Mucosa of gallbladder (tissue), 1 donor: ENCODE data around the gene CD200. TPM values are rescaled to one million over a fixed set of nuclear protein-coding genes. Genes with fewer than 3 reads are reported as not detected.
"Not testable (repeated sequence)": the region's sequence is repeated elsewhere in the genome, so short reads cannot be mapped to it uniquely, and the experiment has no call there.

Experiments
- DNase-seq: peaks from one replicate; pipeline ENCODE4 v3.0.0-alpha.2; 2020; ENCODE audit warnings: low spot score
- total RNA-seq: library from RNA; stranded (reverse); gene quantifications from one replicate; pipeline ENCODE4 v1.2.1, GENCODE V29; 2021
- donor health status: DM: no; HTN: no; CAD: no.

The CD200 gene
- total RNA-seq, 1 donor from 2014 or later = 10.5 TPM

GRCh38 chr3:112388972-112389371 lies 56.0 kb downstream of the CD200 start:
- no peak for DNase-seq

GRCh38 chr3:112389961-112390360 lies 57.0 kb downstream of the CD200 start:
- DNase-seq = no peak

GRCh38 chr3:112390783-112391641 lies 58.1 kb downstream of the CD200 start:
- no peak for DNase-seq

GRCh38 chr3:112391648-112392047 lies 58.7 kb downstream of the CD200 start:
- no peak for DNase-seq

GRCh38 chr3:112392393-112393359 lies 59.7 kb downstream of the CD200 start:
- DNase-seq = no peak

GRCh38 chr3:112393360-112393728 lies 60.4 kb downstream of the CD200 start:
- no peak for DNase-seq

- DNase-seq = no peak
Measured at GRCh38 chr3:112394003-112394640, 61.2 kb downstream of the CD200 start.

- DNase-seq = no peak
Measured at GRCh38 chr3:112395181-112395895, 62.4 kb downstream of the CD200 start.

GRCh38 chr3:112395896-112396290 lies 62.9 kb downstream of the CD200 start:
- DNase-seq = no peak

GRCh38 chr3:112397556-112397955 lies 64.6 kb downstream of the CD200 start:
- no peak for DNase-seq

GRCh38 chr3:112399064-112399463 lies 66.1 kb downstream of the CD200 start:
- no peak for DNase-seq

- DNase-seq = not testable (repeated sequence)
Measured at GRCh38 chr3:112399554-112399953, 66.6 kb downstream of the CD200 start.

GRCh38 chr3:112400317-112400716 lies 67.4 kb downstream of the CD200 start:
- DNase-seq = not testable (repeated sequence)

- no peak for DNase-seq
Measured at GRCh38 chr3:112401617-112402016, 68.7 kb downstream of the CD200 start.

GRCh38 chr3:112403103-112403502 lies 70.1 kb downstream of the CD200 start:
- DNase-seq = no peak

- DNase-seq = not testable (repeated sequence)
Measured at GRCh38 chr3:112404924-112405549, 72.1 kb downstream of the CD200 start.

- no peak for DNase-seq
Measured at GRCh38 chr3:112405845-112406244, 72.9 kb downstream of the CD200 start.

GRCh38 chr3:112407214-112407887 lies 74.4 kb downstream of the CD200 start:
- no peak for DNase-seq

- DNase-seq = no peak
Measured at GRCh38 chr3:112407888-112408702, 75.1 kb downstream of the CD200 start.
